Hematopoietic multipotent progenitor cell treated with erythropoietin and hydrocortisone succinate and interleukin-3 and kit ligand, for 4 days (in vitro differentiated cells): ENCODE results near the gene CDK19.
A peak's percentile ranks its signal among the peaks of the same experiment; 100 is the strongest.

Experiments used
- DNase-seq: peaks from one replicate; pipeline ENCODE4 v3.0.0-alpha.2; 2015

CDK19 gene

DNA sequence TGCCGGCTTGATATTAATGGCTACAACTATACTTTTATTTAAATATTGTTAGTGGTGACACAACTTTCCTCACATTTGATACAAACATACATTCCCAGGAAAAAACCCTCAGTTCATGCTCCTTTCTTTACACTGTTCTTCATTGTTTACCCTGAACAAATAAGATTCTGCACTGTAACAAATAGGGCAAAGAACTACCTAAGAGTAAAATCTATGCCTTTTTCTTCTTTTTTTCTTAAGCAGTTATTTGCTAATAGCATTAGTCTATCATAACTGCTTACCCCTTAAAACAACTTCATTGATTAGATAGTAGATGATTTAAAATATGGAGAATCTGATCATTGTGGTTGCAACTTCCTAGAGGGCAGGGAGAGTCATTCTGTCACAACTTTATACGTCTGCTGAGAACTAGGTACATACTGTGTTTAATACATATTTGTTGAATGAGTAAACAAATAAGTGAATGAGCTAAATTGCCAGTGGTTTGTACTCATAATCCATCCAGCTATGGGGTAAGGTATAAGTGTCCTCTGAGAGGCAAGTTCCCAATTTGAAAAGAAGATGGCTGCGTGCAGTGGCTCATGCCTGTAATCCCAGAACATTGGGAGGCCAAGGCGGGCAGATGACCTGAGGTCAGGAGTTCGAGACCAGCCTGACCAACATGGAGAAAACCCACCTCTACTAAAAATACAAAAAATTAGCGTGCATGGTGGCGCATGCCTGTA lies 161.0 kb downstream of the CDK19 start:
- DNase-seq, result no peak

DNA sequence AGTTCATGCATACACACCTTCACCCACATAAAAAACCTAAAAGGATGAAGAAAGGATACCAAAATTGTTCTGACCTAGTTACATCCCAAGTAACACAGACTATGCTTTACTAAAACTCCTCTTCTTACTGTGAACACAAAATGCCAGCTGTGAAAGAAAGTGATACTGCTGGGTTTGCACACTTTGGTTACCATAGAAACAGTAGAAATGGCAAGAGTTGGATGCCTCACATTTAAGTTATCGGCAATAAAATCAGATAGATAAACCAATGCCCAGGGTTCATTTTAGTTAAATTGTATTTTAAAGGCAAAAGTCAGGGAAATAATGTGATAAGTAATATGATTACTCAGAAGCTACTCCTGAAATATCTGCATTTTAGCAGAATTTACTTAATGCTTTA lies 161.9 kb downstream of the CDK19 start:
- DNase-seq, result no peak

DNA sequence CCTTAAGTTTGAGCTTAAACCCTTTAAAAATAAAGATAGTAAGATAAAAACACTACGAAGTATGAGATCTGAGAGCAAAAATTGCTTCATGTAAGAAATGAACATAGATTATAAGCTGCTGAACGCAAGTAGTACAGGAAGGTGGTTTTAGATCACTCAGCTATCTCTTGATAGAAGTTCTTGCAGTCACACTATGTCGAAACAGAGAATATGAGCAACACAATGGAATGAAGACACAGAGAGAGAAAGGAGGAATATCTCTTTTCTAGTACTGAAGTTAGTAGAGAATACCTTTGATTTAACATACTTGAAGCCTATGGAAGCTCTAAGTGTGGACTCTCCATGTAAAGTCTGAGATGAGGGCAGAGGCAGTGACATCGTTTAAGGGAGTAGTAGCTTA lies 162.7 kb downstream of the CDK19 start:
- DNase-seq, result peak; percentile 33

DNA sequence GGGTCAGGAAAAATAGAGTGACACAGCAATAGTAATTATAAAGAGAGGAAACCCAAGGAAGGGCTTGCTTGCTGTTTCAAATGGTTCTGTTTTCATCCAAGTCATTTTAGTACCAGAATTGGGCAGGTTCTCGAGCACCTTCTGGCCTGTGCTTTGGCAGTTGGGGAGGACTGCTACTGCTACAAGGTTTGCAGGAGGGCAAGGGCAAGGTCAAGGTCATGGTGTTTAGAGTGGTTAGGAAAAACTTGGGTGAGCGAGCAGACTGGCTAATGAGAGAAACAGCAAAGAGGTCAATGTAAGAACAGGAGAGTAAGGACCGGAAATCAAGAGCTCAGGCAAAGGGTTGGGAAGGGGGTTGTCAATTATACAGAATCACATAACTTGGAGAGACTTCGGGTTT lies 164.5 kb downstream of the CDK19 start:
- no peak for DNase-seq

DNA sequence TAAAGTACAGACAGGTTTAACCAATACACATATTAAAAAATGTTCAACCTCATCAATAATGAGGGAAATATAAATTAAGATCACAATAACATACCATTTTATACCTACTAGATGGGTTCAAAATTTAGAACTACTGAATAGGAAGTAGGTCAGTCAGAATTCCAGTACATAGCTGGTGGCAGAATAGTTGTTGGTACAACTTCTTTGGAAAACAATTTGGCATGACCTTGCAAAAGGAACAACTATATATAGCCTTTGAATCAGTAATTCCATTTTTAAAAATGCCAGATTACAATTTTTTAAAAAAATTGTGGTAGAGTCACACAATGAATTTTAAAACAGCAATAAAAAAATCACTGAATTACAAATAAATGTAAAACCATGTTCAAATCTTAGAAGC lies 165.6 kb downstream of the CDK19 start:
- DNase-seq, result no peak

DNA sequence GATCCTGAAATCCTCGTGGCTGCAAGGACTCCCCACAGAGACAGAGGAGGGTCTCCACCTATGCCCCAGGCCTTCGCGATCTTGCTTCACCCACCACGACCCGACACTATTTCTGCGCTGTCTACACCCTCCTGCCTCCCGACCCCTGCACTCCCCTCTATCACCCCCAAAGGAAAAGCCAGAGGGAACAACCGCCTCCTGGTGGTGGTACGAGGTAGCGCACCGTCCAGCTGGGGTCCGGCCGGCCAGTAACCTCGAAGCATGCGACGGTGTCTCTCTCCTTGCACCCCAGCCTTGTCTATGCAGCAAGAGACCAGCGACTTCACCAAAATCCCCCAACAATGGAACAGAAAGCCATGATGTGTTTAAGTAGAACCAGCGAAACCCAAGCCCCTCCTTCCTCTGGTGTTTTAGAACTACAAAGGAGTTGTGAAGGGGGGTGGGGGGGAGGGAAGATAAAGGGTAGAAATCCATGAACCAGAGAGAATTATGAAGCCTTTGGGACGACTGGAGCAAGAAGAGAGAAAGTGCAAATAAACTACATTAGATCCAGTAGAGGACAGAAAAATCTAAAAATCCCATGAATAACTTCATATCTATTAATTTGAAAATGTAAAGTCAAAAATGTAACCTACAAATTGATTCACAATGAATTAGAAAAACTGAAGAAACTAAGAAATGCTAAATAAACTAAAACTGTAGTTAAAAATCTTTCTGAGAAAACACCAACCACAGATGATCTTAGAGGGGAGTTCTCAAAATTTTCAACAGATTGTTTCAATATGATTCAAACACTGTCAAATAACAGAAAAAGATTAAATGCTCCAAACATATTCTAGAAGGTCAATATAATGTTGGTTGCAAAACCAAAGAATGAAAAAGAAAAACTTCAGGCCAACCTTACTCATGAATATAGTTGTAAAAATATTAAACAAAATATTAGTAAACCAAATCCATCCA lies 168.0 kb downstream of the CDK19 start:
- no peak for DNase-seq

DNA sequence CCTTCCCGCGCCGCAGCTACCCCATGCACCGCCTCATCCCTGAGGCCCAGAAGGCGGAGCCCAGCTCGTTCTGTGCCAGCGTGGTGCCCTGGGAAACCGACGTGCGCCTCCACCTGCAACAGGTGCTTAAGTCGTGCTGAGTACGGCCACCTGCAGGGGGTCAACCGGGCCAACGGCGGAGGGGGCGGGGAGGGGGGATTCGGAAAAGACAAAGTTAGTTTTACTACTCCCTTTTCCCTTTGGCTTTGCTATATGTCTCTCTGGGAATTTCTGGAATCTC lies 168.9 kb downstream of the CDK19 start:
- no peak for DNase-seq

DNA sequence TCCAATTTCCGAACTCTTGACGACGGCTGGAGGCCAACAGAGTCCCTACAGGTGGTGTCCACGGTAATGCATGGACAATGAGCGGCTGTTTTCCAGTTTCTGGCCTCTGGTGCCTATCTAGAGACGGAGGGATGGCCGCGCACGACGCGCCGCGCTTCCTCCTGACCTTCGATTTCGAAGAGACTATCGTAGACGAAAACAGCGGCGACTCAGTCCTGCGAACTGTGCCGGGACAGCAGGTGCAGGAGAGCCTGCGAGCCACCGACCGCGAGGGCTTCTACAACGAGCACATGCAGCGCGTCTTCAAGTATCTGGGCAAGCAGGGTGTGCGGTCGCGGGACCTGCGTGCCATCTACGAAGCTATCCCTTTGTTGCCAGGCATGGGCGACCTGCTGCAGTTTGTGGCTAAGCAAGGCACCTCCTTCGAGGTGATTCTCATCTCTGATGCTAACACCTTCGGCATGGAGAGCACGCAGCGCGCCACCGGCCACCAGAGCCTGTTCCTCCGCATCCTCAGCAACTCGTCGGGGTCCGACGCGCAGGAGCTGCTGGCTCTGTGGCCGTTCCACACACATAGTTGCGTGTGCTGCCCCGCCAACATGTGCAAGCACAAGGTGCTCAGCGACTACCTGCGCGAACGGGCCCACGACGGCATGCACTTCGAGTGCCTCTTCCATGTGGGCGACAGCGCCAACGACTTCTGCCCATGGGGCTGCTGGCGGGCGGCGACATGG lies 169.4 kb downstream of the CDK19 start:
- no peak for DNase-seq

DNA sequence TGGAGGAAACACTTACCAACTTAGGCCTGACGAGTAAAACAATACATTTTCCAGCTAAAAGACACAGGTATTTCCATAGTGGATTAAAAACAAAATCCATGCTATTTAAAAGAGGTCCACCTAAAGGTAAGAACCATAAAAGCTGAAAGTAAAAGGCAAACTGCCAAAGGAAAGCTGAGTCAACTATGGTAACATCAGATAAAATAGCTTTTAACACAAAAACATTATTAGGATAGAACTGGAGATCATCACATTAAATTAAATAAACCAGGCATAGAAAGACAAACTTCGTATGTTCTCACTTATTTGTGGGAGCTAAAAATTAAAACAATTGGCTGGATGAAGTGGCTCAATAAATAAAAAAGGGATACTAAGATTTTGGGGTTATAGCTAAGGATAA lies 172.1 kb downstream of the CDK19 start:
- DNase-seq, result no peak

DNA sequence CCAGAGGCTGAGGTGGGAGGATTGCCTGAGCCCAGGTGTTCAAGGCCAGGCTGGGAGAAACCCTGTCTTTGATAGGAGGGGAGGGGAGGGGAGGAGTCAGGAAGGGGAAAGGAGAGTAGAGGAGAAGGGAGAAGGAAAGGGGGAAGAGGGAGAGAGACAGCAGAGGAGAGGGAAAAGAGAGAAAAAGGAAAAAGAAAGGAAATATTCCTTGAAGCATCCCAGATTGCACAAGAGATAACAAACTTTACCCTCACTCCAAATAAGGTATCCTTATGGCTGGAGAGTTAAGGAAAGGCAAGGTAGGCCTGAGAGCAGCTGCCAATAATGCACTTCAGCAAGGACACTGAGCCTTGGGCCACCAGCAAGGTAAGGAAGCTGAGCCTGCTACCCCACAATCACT lies 172.6 kb downstream of the CDK19 start:
- DNase-seq, result no peak

DNA sequence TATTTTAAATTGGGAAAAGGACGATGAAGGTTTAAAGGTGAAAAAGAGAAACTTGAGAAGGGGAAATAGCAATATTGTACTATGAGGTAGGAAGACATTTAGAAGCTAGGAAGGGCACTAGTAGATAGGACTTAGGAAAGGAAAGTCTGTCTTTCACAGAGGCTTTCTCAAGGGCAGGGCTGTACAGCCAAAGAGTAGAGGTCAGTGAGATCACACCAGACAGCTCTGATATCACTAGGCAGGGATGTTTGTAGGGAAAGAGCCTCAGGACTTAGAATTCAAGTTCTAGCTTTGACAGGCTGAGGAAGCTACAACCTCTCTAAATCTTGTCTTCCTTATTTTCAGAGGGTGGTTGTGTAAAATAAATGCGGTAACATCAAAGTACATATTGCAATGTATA lies 178.5 kb downstream of the CDK19 start:
- no peak for DNase-seq

DNA sequence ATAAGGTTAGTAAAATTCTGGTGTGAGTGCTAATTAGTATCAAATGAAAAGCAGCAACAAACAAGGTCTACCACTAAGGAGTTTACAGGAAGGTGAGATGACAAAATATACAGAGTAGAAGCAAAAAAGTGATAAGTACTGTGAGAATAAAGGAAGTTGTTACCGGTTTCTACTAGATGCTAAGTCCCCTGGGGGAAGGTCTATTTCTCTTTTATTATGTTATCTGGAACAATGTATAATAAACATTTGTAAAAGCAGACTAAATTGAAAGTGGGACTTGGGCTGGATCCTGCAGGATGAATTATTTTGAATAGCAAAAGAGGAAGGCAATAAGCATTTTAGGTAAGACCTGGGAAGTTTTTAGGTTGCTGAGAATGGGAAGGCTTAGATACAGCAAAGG lies 180.2 kb downstream of the CDK19 start:
- DNase-seq, result peak; percentile 35

DNA sequence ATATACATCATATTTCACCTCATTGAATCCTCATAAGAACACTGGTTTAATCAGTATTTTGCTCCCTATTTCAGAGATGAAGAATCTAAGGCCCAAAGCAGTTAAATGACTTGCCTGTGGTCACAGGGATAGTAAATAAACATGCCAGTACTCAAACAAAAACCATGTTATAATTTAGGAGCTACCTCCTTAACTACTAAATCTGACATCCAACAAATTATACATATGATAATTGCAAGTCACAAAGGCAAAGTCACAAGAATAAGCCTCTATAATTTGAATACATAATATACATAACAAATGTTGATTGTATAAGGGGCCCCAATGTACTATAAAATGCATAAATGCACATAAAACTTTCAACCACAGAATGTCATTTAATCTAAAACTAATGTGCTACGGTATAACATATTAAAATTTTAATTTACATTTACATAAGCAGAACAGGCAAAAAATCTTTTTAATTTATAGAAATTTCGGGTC lies 181.5 kb downstream of the CDK19 start:
- no peak for DNase-seq

DNA sequence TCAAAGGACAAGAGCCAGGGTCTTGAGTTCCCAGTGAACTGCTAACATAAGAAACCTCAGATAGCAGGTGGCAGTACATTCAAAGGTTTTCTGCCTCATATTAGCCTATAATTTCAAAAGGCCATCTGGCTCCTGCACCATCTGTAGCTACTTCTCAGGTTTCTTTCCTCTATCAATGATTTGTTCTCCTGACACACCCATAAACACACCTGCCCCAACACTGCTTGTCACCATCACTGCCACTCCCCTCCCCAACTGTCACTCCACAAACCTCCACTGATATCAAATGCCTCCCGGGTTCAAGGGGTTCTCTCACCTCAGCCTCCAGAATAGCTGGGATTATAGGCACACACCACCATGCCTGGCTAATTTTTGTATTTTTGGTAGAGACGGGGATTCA lies 186.1 kb downstream of the CDK19 start:
- DNase-seq, result no peak

DNA sequence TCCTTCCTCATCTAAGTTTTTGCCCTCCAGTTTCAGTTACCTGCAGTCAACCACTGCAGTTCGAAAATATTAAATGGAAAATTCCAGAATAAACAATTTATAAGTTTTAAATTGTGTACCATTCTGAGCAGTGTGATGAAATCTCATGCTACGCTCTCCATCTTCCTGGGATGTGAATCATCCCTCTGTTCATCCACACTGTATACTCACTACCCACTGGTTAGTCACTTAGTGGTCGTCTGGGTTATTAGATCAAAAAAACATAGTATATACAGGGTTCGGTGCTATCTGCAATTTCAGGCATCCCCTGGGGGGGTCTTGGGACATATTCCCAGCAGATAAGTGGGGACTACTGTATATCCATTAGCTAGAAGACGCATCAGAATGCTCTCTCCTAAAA lies 186.9 kb downstream of the CDK19 start:
- DNase-seq, result no peak

DNA sequence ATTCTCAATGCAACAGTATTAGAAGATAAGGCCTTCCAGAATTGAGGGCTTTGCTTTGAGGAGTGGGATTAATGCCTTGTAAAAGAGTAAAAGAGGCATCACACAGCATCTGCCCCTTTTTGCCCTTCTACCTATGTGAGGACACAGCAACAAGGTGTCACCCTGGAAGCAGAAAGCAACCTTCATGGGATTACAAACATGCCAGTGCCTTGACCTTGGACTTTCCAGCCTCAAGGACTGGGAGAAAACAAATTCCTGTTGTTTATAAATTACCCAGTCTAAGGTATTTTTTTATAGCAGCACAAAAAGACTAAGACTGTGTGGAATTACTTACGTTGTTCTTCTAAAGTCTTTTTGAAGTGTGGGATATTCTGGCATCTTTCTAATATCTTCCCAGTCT lies 188.8 kb downstream of the CDK19 start:
- DNase-seq, result no peak

DNA sequence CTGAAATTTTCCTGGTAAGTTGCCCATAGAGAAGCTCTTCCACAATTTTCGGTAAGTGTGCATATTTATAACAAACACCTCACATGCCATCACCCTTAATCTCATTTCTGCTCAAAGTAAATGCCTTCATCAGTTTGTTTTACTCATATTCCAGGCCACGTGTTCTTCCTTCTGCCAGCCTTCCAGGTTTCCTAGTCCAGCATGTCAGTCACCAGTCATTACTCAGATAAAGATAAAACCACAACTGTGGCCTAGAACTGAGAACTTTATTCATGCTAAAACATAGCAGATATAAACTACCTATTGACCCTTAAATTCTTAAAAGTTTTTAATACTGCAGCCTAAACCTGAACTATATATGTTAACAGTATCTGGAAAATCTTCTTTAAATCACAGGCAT lies 189.4 kb downstream of the CDK19 start:
- DNase-seq, result no peak

DNA sequence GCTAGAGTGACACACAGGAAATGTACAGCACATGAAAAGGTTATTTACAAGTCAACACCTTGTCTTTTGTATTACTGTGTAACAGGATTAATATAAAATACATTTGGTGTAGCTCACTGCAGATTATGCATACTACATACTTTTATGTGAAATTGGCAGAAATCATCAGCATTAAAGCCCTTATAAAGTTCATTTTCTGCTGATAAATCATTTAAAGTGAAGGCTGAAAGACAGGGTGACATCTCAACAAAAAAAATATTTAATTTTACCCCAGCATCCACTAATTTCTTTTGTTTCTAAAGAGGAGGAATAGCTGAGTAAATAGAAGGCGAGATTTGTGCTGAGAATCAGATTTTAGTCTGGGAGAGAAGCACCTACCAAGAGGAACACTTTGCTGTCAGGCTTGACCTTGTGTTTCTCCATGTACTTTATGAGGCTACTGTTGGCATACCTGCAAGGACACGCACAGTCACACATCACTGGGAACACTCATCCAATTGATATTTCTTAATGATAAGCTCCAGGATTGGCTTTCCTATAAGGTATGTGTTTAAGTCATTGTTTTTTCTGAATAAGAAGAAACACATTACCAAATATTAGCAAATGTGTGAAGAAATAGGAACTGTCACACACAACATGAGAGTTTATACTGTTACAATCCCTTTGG lies 192.2 kb downstream of the CDK19 start:
- DNase-seq, result no peak

DNA sequence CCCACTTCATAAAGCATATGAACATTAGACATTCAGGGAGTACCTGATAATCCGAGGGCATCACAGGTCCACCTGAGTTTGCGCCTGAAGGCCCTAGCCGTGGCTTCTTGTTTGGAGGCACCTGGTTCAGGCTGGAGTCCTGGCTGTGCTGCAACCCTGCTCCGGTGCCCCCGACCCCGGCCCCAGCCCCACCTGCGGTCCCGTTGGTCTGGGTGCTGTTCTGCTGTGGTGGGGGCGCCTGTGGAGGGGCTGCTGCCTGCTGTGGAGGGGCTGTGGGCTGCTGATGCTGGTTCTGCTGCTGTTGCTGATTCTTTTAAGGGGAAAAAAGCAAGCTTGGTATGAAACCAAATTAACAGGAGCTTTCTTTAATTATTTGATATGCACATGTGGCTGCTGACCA lies 194.2 kb downstream of the CDK19 start:
- DNase-seq, result no peak

DNA sequence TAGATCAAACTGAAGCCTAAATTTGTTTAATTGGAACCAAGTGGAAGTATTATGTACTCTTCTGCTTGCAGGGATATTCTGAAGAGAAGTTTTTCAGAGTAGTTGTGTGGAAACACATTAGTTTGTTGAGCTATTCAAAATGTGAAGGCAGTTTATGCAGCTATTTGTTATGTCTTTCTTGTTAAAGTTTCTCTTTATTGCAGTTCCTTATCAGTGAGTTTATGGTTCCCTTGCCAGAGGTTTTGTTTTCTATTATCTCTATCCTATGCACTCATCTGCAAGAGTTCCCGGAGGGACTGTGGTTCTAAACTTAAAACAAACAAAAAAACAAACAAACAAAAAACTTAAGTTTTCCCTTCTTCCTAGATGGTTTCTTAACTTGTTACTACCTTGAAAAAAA lies 195.2 kb downstream of the CDK19 start:
- DNase-seq, result no peak

DNA sequence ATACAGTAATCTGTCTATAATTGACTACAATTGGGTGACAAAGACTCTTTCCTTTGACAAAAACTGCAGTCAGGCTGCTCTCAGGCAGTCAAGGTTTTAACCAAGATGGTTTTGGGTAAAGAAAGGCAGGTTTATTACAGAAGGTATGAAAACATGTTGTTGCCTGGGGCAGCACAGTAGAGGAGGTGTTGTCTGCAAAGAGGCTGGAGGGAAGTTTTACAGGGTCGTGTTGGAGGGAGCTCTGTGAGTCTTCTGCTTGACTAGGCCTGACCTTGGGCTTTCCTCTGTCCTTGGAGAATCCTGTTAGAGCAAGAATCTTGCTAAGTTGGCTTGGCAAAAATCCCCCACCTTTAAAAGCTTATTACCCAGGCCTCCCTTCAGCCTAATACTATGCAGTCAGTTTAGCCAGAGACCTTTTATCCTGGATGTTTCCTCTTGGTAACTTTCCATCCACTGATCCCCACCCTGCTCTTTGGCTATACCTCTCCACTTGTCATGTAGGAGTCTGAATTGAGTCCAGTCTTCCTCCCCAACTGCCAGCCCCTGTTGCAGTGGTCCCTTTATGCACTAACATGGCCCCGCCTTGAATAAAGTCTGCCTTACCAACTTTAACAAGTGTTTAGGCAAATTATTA lies 195.9 kb downstream of the CDK19 start:
- no peak for DNase-seq

DNA sequence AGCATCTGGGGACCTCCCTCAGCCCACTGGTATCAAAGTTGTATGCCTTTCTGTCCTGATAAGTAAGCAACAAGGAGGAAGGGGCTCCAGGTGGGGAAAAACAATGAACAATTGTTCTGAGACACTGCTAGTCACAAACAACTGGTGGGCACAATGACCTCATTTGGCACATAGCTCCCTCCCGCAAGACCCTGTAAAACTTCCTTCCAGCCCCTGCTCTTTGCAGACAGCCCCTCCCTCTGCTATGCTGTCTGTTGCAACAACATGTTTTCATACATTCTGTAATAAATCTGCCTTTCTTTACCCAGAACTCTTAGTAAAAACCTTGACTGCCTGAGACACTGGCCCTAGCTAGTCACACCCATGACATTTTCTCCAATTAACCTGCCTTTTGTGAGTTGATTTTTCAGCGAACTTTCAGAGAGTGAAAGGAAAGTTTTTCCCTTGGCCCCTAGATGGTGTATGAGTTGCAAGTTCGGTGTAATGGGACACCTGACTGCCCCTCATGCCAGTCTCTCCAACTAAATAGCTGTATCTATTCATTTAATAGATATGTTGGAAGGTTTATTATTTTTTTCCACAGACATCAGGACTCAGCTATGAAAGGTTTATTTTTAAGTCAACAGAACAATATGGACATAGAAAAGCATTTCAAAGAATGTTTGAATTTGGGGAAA lies 196.5 kb downstream of the CDK19 start:
- peak; percentile 80 for DNase-seq
